ENCODE measurements around the gene PDAP1. TPM values are rescaled to one million over a fixed set of nuclear protein-coding genes. Genes with fewer than 3 reads are reported as not detected.

Gene PDAP1
- total and polyA plus RNA-seq, 12 donors = 43.6 to 187 (median 90.2) TPM

DNA sequence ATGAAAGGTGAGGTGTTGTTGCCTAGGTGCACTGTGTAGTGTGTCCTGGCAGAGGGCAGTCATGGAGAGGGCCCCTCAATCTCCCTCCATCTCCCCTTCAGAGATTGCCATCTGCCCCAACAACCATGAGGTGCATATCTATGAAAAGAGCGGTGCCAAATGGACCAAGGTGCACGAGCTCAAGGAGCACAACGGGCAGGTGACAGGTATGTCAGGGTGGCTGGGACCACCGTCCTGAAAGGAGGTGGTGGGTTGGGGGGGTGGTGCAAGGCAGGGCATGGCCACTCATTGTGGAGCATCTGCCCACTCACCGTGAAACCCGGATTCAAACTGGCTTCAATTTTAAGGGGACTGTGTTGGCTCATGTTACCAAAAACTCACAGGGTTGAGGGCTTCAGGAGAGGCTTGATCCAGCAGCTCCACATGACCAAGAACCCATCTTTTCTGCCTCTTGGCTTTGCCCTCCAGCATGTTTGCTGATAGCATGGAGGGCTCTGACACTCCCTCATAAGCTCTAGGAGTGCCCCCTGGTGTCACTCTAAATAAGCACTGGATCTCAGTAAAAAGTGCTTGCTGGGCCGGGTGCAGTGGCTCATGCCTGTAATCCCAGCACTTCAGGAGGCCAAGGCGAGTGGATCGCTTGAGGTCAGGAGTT lies 21.7 kb downstream of the PDAP1 start:
- Histone ChIP-seq H3K27ac (no peak overlapping the region), H3K4me3 (no peak overlapping the region), H3K36me3 (replicated peaks in 1 of 2) (peaks cover 0 to 53% of the 10 kb centered on the region in 2 donors), H3K9me3 (replicated peaks in 1 of 3) (no peaks in the 10 kb centered on the region), H3K4me1 (replicated peaks in 1 of 2) (peaks cover under 1 to 2% of the 10 kb centered on the region in 2 donors), H3K27me3 (no peaks in the 10 kb centered on the region)
- 90 to 95% (median 93%) methylated on average over 9 of the region's 9 CpGs for WGBS, 4 donors
- no peak for DNase-seq
- no peak for TF ChIP-seq POLR2A (IDR thresholded peaks at IDR 0.05)
- TF ChIP-seq CTCF (IDR thresholded peaks at IDR 0.05) = no peak
- intact Hi-C loops (cut with DNase I) = no loop called here

DNA sequence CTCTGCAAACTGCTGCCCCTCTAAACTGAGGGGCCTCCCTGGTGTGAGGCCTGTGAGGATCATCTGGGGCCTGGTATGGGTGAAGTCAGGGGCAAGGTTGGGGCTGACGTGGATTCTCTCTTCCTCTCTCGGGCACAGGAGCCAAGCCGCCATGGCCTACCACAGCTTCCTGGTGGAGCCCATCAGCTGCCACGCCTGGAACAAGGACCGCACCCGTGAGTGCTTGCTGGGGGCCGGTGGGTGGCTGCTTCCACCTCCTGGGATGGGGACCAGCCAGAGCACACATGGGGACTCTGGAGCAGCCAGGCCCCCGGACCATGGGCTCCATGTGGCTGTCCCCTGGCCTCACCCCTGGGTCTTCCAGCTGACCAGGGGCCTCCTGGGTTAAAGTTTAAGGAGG lies 22.8 kb downstream of the PDAP1 start:
- Histone ChIP-seq H3K36me3 (replicated peaks in 1 of 2) (peaks cover 0 to 41% of the 10 kb centered on the region in 2 donors), H3K27me3 (no peaks in the 10 kb centered on the region), H3K9me3 (replicated peaks in 1 of 3) (no peaks in the 10 kb centered on the region), H3K4me3 (no peak overlapping the region), H3K4me1 (replicated peaks in 1 of 2) (peaks cover 12 to 13% of the 10 kb centered on the region in 2 donors), H3K27ac (no peak overlapping the region)
- WGBS, 4 donors = 74 to 87% methylated on average over 8 of the region's 8 CpGs; no CpG with 5 or more reads in 2 of the 4 donors
- TF ChIP-seq POLR2A (IDR thresholded peaks at IDR 0.05) = no peak
- no peak for TF ChIP-seq CTCF (IDR thresholded peaks at IDR 0.05)
- intact Hi-C loops (cut with DNase I) = no loop called here
- no peak for DNase-seq

GRCh38 chr7:99384523-99384922 lies 23.9 kb downstream of the PDAP1 start:
- intact Hi-C loops (cut with DNase I) = no loop called here
- Histone ChIP-seq H3K27ac (no peak overlapping the region), H3K27me3 (no peaks in the 10 kb centered on the region), H3K9me3 (replicated peaks in 1 of 3) (no peaks in the 10 kb centered on the region), H3K36me3 (replicated peaks in 1 of 2) (peaks cover 0 to 31% of the 10 kb centered on the region in 2 donors), H3K4me3 (no peak overlapping the region), H3K4me1 (replicated peaks in 1 of 2) (peaks cover 16 to 24% of the 10 kb centered on the region in 2 donors)
- TF ChIP-seq CTCF (IDR thresholded peaks at IDR 0.05) (no peak), POLR2A (IDR thresholded peaks at IDR 0.05) (no peak)
- 84 to 100% (median 90%) methylated on average over 4 of the region's 4 CpGs for WGBS, 4 donors
- no peak for DNase-seq

DNA sequence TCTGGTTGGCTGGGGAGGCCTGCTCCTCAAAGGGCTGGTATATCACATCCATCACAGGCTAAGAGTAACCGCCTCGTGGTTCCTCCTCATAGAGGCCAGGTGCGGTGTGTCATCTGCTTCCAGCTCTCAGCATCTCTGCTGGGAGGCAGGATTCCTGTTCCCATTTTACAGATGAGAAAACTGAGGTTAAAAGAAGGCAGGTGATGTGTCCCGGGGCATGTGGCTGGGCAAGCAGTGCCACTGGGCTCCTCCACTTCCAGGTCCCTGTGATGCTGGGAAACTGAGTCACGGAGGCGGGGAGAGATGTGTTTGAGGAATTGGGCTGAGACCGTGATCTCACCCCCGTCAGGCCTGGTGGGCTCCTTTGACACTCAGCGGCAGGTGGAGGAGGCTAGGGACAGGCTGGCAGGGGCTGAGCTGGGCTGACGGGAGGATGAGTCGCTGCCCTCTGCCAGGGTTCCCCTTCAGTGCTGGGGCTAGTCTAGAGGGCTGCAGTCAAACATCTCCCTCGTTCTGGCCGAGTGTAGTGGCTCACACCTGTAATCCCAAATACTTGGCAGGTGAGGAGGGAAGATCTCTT lies 24.5 kb downstream of the PDAP1 start:
- Histone ChIP-seq H3K27ac (no peak overlapping the region), H3K27me3 (no peaks in the 10 kb centered on the region), H3K4me1 (replicated peaks in 1 of 2) (peaks cover 16 to 29% of the 10 kb centered on the region in 2 donors), H3K4me3 (no peak overlapping the region), H3K9me3 (replicated peaks in 1 of 3) (no peaks in the 10 kb centered on the region), H3K36me3 (replicated peaks in 1 of 2) (peaks cover 0 to 24% of the 10 kb centered on the region in 2 donors)
- DNase-seq = no peak
- 85 to 91% (median 88%) methylated on average over 8 to 13 of the region's 13 CpGs for WGBS, 4 donors
- intact Hi-C loops (cut with DNase I) = no loop called here
- TF ChIP-seq POLR2A (IDR thresholded peaks at IDR 0.05) (no peak), CTCF (IDR thresholded peaks at IDR 0.05) (no peak)
